GM10248 (cell line): ENCODE data around the gene STK25.

Source experiments
- CTCF ChIA-PET: fragments of 300-600 bp; sonication (Branson Sonifier 250); formaldehyde crosslinking; extraction: SDS; loops from one replicate; lab custom pipeline; 2021; ENCODE audit warnings: antibody characterized with exemption; lab: Yijun Ruan, JAX
- POLR2A ChIA-PET: fragments of 350-650 bp; sonication (Branson Sonifier 250); formaldehyde crosslinking; extraction: SDS; loops from one replicate; lab custom pipeline; 2020; ENCODE audit warnings: antibody characterized with exemption; lab: Yijun Ruan, JAX
- DNase-seq: peaks from one replicate; pipeline ENCODE4 v3.0.0; 2012; ENCODE audit errors: extremely low spot score
- CTCF ChIP-seq: IDR thresholded peaks from 2 replicates; pipeline ENCODE4 v1.5.1; 2012; ENCODE audit warnings: mild to moderate bottlenecking, low read depth; ENCODE audit errors: extremely low read depth, missing control alignments, control extremely low read depth

The STK25 gene

GRCh38 chr2:241467777-241468475 is 40.5 kb downstream of the STK25 start:
- no peak for TF ChIP-seq CTCF
- ChIA-PET POLR2A (no interaction called here), CTCF (no interaction called here)
- DNase-seq: no peak

- ChIA-PET POLR2A (no interaction called here), CTCF (no interaction called here)
- no peak for TF ChIP-seq CTCF
- DNase-seq: no peak
Measured at GRCh38 chr2:241466230-241466629, 42.2 kb downstream of the STK25 start.

DNA sequence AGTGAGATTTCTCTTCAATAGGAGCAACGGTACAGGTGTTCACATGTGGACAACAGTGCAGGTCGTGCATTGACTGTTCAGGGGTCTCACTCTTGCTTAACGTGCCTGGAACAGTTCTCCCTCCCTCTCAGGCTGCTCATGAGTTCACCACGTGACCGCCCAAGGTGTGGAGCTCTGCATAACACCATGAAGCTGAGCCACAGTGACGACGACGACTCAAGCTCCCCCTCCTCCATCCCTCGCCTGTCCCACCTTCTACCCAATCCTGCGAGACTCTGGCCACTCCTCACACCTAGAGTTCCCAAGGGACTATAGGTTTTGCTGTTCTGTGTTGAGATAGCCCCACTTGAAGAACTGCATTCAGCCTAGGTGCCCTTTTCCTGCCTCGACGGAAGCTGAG is 42.8 kb downstream of the STK25 start:
- no peak for TF ChIP-seq CTCF
- CTCF ChIA-PET: no interaction called here
- no peak for DNase-seq
- POLR2A ChIA-PET: no interaction called here

DNA sequence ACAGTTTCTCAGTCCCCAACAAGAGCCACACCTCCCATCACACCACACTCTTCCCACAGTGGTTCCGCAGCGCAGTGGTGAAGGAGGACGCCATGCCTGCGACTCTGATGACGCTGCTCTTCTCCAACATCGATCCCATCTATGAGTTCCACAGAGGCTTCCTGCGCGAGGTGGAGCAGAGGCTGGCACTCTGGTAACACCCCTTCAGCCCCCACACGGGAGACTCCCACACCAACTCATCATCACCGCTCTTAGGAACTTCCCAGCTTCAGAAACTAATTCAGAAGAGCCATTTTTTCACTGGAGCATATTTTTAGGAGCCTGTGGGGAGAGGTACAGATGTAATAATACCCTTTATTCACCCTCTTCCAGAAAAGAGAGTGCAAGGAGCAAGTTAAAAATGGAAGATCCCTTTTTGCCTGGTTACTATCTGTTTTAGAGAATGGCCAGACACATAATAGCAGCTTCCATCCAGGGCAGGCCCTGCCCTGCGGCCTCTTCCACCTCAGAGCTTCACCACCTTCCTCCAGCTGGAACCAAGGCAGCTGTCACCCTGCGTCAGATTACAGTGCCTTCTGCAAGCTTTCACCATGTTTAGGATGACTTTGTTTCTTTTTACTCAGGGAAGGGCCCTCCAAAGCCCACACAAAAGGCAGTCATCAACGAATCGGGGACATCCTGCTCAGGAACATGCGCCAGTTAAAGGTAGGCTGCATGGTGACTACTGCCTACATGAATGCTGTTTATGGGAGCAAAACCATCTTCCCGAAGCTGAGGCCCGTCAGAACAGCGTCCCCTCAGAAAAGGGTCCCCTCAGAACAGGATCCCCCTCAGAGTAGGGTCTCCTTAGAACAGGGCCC is 44.9 kb downstream of the STK25 start:
- no peak for DNase-seq
- POLR2A ChIA-PET: no interaction called here
- no peak for TF ChIP-seq CTCF
- CTCF ChIA-PET: interaction anchor here (0.9 kb wide), 1 partner anchor 12 kb away, joined by 3 read pairs; no protein-coding TSS in a partner anchor

GRCh38 chr2:241461693-241462677 is 46.4 kb downstream of the STK25 start:
- POLR2A ChIA-PET: no interaction called here
- CTCF ChIA-PET: interaction anchor here (1.2 kb wide), 1 partner anchor 21 kb away, joined by 3 read pairs; no protein-coding TSS in a partner anchor
- TF ChIP-seq CTCF: no peak
- no peak for DNase-seq

DNA sequence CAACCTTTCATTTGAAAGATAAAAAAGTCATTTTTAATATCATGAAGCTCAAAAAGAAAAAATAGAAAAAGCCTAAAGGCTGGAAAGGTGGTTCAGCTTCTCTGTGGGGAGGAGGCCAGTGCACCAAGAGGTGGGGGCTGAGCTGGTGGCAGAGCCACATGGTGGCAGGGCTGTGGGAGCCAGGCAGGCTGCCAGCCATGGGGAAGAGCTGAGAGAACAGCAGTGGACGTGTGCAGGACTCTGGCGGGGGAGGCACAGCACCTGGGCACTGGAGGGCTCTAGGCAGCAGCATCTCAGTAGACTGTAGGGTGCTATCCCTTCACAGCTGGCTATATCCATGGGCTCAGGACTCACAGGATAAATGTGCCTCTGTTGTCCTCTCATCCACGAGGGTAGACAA is 47.8 kb downstream of the STK25 start:
- CTCF ChIA-PET: interaction anchor here (1.3 kb wide), 1 partner anchor 14 kb away, joined by 3 read pairs; no protein-coding TSS in a partner anchor
- no peak for TF ChIP-seq CTCF
- POLR2A ChIA-PET: no interaction called here
- DNase-seq: no peak
